Stimulated activated naive CD8-positive, alpha-beta T cell treated with anti-CD3 and anti-CD28 coated beads, Interleukin-15, Interleukin-2, amounts not matched to agents 100 U/mL and 50 U/mL, for 24 hours (primary cell): ENCODE data around the gene CRAT.

Experiments used
- ATAC-seq: fragments of 150-1000 bp; cut with Tn5 transposase; one replicate; pipeline ENCODE4 v1.10.0; 2021
- DNase-seq: peaks from one replicate; pipeline ENCODE4 v3.0.0; 2021

The CRAT gene

DNA sequence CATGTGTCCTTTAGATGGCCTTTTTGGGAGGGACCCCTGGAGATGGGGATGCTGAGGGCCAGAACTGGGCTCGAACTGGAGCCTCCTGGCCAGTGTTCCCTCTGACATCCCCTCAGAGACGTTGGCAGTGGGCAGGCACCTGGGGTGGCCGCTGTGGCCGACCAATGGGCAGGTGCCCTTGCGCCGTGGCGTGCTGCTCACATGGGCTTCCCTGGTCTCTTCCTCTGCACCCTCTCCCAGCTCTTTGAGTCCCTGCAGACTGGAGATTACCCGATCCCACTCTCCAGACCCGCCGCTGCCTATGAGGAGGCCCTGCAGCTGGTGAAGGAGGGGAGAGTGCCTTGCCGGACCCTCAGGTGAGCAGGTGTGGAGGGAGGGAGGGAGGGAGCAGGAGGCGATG lies 49.6 kb downstream of the CRAT start:
- ATAC-seq (no peak), DNase-seq (no peak)

DNA sequence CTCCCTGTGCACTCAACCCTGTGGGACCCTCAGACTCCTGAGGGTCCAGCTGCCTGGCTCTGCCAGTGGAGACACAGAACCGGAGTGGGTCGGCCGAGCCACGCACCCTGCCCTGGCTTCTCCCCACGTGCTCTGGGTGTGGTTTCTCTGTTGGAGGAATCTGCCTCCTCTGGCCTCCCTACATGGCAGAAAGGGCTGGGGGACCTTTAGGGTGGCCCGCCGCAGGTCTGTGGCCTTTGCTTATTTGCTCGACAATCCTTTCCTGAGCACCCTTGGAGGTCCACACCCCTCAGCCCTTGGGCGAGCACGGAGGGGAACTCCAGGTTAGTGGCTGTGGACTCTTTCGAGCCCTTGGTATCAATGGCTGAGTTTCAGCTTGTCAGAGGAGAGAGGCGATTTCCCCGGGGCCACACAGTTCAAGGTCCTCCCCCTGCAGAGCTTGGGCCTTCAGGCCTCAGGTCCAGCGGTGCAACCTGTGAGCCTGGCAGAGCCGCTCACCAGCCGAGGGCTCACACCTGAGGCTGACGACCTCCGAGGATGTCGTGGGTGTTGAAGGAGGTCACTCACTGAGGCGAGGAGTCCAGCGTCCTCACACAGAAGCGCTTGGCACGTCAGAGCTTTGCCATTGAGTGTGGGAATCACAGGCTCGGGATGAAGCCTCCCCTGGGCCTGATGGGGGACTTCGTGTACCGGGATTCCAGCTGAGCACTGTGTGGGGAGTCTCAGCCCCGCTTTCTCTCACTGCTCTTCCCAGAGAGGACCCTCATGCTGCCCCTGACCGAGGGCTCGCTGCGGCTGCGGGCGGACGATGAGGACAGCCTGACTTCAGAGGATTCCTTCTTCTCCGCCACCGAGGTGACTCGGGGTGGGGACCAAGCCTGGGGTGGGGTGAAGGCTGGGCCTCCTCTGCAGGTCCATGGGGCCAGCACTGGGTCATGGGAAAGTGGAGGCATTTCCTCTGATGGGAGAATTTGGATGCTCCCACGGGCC lies 50.5 kb downstream of the CRAT start:
- ATAC-seq, result no peak

DNA sequence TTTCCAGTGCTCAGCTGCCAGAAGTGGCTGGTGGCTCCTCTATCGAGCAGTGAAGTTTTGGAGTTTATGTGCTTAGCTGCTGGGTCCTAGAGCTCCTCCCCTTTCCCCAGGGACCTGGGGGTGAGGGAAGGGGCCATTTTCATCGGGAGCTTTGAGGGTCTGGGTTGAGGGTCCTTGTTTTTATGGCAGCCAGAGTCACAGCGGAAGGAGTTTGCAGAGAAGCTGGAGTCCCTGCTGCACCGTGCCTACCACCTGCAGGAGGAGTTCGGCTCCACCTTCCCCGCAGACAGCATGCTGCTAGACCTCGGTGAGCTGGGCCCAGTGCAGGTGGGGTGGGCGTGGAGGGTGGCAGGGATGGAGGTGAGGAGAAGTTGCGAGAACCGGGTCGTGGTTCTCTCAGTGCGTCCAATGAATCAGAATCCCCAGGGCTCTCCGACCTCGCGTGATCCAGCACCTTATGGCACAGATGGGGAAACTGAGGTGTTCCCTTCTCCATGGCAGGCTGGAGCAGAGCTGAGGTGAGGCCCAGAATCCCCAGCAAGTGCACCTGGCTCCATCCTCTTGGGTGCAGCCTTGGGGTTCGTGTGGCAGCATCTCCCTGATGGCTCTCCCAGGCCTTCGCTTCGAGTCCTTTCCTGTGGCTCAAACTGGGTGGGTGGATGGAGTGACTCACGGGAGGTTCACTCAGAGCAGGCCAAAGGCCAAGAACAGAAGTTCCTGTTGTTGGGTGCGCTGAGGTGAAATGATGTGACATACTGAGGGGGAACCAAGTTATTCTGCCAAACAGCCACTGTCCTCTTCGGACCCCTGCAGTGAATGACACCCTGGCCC lies 51.4 kb downstream of the CRAT start:
- DNase-seq (no peak), ATAC-seq (peak; percentile 35)

More for the DNA sequence above, 50.5 kb downstream of the CRAT start:
- no peak for DNase-seq

DNA sequence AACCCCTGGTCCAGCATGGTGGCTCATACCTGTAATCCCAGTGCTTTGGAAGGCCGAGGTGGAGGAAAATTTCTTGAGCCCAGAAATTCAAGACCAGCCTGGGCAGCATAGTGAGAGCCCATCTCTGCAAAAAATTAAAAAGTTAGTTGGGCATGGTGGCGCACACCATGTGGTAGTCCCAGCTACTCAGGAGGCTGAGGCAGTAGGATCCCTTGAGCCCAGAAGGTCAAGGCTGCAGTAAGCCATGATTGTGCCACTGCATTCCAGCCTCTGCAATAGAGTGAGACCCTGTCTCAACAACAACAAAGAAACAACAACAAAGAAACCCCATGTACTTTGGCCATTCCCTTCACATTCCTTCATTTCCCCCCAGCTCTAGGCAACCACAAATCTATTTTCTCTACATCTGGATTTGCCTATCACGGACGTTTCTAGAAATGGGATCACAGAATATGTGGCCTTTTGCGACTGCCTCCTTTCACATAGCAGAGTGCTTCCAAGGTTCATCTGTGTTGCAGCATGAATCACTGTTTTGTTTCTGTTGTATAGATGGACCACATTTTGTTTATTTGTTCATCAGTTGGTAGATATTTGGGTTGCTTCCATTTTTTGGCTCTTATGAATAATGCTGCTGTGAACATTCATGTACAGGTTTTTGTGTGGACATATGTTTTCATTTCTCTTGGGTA lies 56.3 kb downstream of the CRAT start:
- no peak for ATAC-seq
- DNase-seq, result no peak

DNA sequence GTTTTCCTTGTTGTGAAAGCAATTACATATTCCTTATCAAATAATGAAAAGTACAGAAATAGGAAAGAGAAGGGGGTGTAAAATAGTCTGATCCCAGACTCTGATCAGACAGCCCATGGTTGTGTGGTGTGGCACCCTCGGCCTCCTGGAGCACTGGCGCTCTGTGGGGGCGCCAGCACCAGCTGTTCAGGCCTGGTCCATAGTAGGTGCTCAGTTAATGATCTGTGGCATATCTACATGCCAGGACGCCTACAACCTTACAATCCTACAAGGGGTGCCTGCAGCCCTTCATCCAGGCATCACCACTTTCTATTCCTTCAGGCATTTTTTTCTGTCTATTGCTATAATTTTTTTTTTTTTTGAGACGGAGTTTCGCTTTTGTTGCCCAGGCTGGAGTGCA lies 57.6 kb downstream of the CRAT start:
- ATAC-seq (no peak), DNase-seq (no peak)

DNA sequence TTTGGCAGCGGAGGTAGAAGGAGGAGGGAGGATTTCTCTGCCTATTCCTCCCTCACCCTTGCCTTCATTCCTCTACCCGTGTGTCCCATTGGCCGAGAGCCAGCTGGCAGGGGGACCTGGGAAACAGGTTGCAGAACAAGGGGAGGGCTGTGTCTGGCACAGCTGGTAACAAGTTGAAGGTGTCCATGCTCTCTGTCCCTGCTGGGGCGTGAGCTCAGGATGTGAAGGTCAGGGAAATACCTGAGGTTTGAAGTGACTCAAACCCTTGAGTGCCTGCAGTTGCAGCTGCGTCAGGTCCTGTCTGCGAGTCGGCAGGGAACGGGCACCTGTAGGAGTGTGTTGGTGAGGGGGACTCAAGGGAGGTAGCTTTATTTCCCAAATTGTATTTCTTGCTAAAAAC lies 58.0 kb downstream of the CRAT start:
- ATAC-seq, result no peak
- DNase-seq, result no peak
